Psoas muscle (tissue), 8 donors: ENCODE results near the gene VWF. TPM values are rescaled to one million over a fixed set of nuclear protein-coding genes. Genes with fewer than 3 reads are reported as not detected.

Source experiments
- ATAC-seq, 4 donors: fragments of 200-7000 bp; cut with Tn5 transposase; one replicate each; pipeline ENCODE4 v1.9.1; 2020; ENCODE audit warnings: moderate library complexity in 3 of 4, mild to moderate bottlenecking in 2 of 4
- DNase-seq, 2 donors: peaks; one replicate each; pipeline ENCODE4 v3.0.0-alpha.2; 2020
- H3K27ac ChIP-seq: fragments of 200-600 bp; one replicate; pipeline ENCODE4 v1.8.0; 2022
- H3K27me3 ChIP-seq, 3 donors: fragments of 200-600 bp in 1 of 3; one replicate each; pipeline versions ENCODE4 v1.6.1 to v1.8.0; 2013 to 2022; ENCODE audit warnings: low read length in 2 of 3, mild to moderate bottlenecking in 2 of 3, moderate library complexity in 1 of 3; ENCODE audit not compliant: insufficient read depth in 3 of 3
- H3K36me3 ChIP-seq, 2 donors: fragments of 200-600 bp in 1 of 2; one replicate each; pipeline versions ENCODE4 v1.6.1 to v1.8.0; 2013 to 2022; ENCODE audit warnings: low read depth in 1 of 2, mild to moderate bottlenecking in 1 of 2, moderate library complexity in 1 of 2; ENCODE audit not compliant: insufficient read depth in 1 of 2
- H3K4me1 ChIP-seq: fragments of 200-600 bp; one replicate; pipeline ENCODE4 v1.8.0; 2022
- H3K4me3 ChIP-seq: fragments of 200-600 bp; one replicate; pipeline ENCODE4 v1.8.0; 2022; ENCODE audit warnings: mild to moderate bottlenecking
- H3K9me3 ChIP-seq: fragments of 200-600 bp; one replicate; pipeline ENCODE4 v1.8.0; 2022
- WGBS, 3 donors: extraction: QIAGEN DNeasy Blood & Tissue Kit; methylation state at CpG; one replicate each; pipeline versions ENCODE4 v1.1.6 to v1.1.7; 2013; 5-methylcytosine and 5-hydroxymethylcytosine counted together
- intact Hi-C, 2 donors: fragments of 100-400 bp; cut with DNase I; formaldehyde crosslinking; loops; one replicate each; pipeline versions ENCODE4 v1.11.0 to v1.14.2; 2022
- polyA plus RNA-seq, 3 donors: library from polyadenylated mRNA; stranded (reverse); fragments of 200-250 nt; gene quantifications; one replicate each; pipeline ENCODE4 v1.2.3, GENCODE V29; 2013
- total RNA-seq, 4 donors: library from RNA; stranded (reverse); fragmentation: NEBNext Ultra II Directional in 2 of 4; extraction: Animal tissue kit (Norgen Biotek cat#: 25700) in 2 of 4; gene quantifications; one replicate each; pipeline versions ENCODE4 v1.2.1 to v1.2.4, GENCODE V29; 2021 to 2023
- TF ChIP-seq, protein P1 (sequence below): fragments of 200-600 bp; IDR thresholded peaks from one replicate; pipeline ENCODE4 v1.8.0; 2022; ENCODE audit warnings: antibody characterized with exemption
- donor health status: healthy with polysubstance abuse.
- donor health status: DM: no; HTN: no; CAD: no; lungs with moderate emphysema.
- donor health status: Bipolar disorder and iron deficiency.
- donor health status: healthy.
- donor health status: DM: yes; HTN: yes; CAD: no.
- donor health status: DM: no; HTN: no; CAD: no.
- donor health status: DM: no; HTN: no; CAD: no.
- donor health status: DM: yes; HTN: yes; CAD: no.

VWF gene
- total and polyA plus RNA-seq, 7 donors: 49.6 to 206 (median 122) TPM

- Histone ChIP-seq H3K36me3 (no peaks in the 10 kb centered on the region), H3K4me3 (no peak overlapping the region), H3K27me3 (peaks cover 0 to 1% (median 0%) of the 10 kb centered on the region in 3 donors), H3K4me1 (no peaks in the 10 kb centered on the region), H3K27ac (no peak overlapping the region), H3K9me3 (no peaks in the 10 kb centered on the region)
- no peak for ATAC-seq
- WGBS, 3 donors: 80 to 86% (median 86%) methylated on average over 9 of the region's 9 CpGs
- TF ChIP-seq, protein P1, sequence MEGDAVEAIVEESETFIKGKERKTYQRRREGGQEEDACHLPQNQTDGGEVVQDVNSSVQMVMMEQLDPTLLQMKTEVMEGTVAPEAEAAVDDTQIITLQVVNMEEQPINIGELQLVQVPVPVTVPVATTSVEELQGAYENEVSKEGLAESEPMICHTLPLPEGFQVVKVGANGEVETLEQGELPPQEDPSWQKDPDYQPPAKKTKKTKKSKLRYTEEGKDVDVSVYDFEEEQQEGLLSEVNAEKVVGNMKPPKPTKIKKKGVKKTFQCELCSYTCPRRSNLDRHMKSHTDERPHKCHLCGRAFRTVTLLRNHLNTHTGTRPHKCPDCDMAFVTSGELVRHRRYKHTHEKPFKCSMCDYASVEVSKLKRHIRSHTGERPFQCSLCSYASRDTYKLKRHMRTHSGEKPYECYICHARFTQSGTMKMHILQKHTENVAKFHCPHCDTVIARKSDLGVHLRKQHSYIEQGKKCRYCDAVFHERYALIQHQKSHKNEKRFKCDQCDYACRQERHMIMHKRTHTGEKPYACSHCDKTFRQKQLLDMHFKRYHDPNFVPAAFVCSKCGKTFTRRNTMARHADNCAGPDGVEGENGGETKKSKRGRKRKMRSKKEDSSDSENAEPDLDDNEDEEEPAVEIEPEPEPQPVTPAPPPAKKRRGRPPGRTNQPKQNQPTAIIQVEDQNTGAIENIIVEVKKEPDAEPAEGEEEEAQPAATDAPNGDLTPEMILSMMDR: no peak
- no peak for DNase-seq
- intact Hi-C loops: no loop called here
Observed at GRCh38 chr12:5913387-5913786, 211.1 kb downstream of the VWF start.

DNA sequence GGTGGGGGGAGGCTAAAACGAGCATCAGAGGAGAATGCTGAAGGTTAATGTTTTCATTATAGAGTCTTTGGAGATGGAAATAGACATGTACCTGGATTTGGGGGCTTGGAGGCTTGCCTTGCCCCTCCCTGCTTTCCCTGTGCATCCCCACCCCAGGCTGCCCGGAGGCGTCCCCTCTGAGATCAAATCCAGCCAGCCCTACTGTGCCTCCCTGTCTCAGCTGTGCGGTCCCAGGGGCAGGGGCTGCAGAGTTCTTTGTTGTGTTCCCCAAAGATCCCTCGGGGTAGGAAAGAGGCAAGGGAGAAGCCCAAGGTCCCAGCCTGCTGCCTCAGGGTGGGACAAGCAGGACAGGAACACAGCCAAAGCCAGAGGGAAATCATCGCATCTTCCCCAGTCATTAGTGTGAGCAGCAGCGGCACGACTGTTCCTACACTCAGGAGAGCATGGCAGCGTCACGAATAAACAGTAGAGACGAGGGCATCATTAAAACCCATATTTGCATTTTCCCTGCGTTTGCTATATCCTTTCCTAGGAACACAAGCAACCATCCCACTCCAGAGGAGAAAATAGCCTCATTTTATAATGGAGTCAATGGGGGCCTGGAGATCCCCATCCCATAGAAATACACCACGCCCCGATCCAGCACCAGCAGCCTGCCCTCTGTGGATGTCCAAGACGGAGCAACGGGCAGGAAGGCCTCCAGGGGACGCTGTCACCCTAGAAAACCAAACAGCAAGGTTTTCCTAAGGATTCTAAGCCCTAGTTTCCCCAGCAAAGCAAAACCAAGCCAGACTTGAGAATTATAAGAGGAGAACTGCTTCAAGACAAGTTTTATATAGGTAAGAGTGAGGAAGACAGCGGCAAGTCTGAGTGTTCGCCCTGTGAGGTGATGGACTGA lies 211.8 kb downstream of the VWF start:
- H3K27me3 ChIP-seq: peaks cover 0 to 1% (median 0%) of the 10 kb centered on the region in 3 donors
- no peak for DNase-seq
- 71 to 74% (median 73%) methylated on average over 19 of the region's 19 CpGs for WGBS, 3 donors
- no peak overlapping the region for H3K4me3 ChIP-seq
- no peak for ATAC-seq
- no peaks in the 10 kb centered on the region for H3K4me1 ChIP-seq
- no peaks in the 10 kb centered on the region for H3K9me3 ChIP-seq
- intact Hi-C loops: no loop called here
- H3K27ac ChIP-seq: no peak overlapping the region
- no peaks in the 10 kb centered on the region for H3K36me3 ChIP-seq
- TF ChIP-seq, protein P1: no peak

DNA sequence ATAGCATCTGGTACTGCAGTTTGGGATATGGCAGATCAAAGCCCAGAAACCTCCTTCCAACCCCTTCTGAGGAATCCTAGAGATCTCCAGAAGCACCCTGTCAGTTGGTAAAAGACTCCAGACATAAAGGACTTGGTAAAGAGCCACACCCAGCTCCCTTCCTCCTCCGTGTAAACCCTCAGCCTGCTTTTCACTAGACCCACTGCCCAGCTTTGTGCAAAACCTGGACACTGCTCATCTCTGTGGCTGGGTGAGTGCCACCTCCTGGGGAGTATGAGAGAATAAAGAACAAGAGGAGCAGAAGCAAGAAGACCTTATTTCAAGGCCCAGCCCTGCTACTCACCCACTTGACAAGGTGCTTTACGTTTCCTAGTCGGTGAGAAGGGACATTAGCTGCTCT lies 212.5 kb downstream of the VWF start:
- no peaks in the 10 kb centered on the region for H3K4me1 ChIP-seq
- 55 to 58% (median 57%) methylated on average over 3 of the region's 3 CpGs for WGBS, 3 donors
- TF ChIP-seq, protein P1: no peak
- peaks cover 0 to 1% (median 0%) of the 10 kb centered on the region in 3 donors for H3K27me3 ChIP-seq
- DNase-seq (no peak), ATAC-seq (no peak)
- no peak overlapping the region for H3K27ac ChIP-seq
- no peaks in the 10 kb centered on the region for H3K9me3 ChIP-seq
- intact Hi-C loops: no loop called here
- H3K36me3 ChIP-seq: no peaks in the 10 kb centered on the region
- no peak overlapping the region for H3K4me3 ChIP-seq

DNA sequence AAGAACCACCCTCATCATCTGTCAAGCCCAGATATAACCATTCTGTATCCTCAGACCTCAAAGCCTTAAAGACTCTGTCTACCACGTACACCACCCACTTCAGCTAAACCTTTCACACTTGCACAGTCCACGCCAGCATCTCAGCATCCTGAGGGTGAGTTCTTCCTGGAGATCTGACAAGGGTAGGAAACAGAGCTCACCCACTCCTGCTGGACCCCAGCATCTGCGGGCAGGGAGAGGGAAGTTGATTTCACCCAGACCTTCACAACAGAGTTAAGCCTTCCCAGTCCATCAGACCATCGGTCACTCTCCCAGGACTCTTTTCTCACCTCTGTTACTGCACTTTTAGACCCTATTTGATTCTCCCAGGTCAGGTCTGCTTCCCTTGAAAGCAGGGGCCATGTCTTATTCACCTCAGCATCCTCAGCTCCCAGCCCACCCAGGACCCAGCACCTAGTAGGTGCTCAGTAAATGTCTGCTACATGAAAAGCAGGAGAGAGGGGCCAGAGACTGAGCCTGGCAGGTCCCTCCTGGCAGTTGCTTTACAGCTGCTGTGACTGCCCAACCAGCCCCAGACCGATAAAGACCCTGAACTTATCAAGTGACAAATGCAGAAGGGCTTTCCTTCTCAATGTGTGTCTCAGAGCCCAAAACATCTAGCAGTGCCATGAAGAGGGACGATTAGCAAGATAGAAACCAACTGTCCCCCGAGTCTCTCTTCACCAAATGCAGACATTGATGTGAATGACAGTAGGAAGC lies 213.5 kb downstream of the VWF start:
- Histone ChIP-seq H3K27ac (no peak overlapping the region), H3K9me3 (no peaks in the 10 kb centered on the region), H3K27me3 (peaks cover 0 to 3% (median 0%) of the 10 kb centered on the region in 3 donors), H3K4me3 (no peak overlapping the region), H3K36me3 (no peaks in the 10 kb centered on the region), H3K4me1 (no peaks in the 10 kb centered on the region)
- DNase-seq (no peak), ATAC-seq (no peak)
- intact Hi-C loops: no loop called here
- 74 to 80% (median 80%) methylated on average over 7 of the region's 7 CpGs for WGBS, 3 donors
- TF ChIP-seq, protein P1: no peak
